ENCODE measurements around the gene FAM76A.

DNA sequence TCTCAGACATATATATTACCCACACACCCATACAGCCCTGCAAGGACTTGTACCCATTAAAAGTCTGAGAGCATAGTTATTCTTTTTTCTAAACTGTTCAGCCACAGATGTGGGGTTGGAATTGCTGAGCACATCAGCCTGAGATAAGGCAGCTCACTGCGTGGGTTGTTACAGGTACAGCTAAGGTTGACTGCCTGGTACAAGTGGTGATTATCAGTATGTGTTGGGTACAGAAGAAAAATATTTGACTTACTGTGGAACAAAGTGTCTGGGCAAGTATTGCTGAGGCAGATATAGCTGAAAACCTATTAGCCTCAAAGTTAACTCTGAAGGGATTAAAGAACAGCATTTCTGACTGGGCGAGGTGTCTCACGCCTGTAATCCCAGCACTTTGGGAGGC lies 52.3 kb downstream of the FAM76A start:
- TF ChIP-seq POLR2A (IDR thresholded peaks at IDR 0.05): no peak
- TF ChIP-seq, protein P1, sequence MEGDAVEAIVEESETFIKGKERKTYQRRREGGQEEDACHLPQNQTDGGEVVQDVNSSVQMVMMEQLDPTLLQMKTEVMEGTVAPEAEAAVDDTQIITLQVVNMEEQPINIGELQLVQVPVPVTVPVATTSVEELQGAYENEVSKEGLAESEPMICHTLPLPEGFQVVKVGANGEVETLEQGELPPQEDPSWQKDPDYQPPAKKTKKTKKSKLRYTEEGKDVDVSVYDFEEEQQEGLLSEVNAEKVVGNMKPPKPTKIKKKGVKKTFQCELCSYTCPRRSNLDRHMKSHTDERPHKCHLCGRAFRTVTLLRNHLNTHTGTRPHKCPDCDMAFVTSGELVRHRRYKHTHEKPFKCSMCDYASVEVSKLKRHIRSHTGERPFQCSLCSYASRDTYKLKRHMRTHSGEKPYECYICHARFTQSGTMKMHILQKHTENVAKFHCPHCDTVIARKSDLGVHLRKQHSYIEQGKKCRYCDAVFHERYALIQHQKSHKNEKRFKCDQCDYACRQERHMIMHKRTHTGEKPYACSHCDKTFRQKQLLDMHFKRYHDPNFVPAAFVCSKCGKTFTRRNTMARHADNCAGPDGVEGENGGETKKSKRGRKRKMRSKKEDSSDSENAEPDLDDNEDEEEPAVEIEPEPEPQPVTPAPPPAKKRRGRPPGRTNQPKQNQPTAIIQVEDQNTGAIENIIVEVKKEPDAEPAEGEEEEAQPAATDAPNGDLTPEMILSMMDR (IDR thresholded peaks at IDR 0.05): no peak
- TF ChIP-seq POLR2AphosphoS5 (IDR thresholded peaks at IDR 0.05): no peak

All from prostate gland (tissue), 2 donors.